Fibroblast of the aortic adventitia (primary cell): ENCODE data around the gene OPCML. TPM values are rescaled to one million over a fixed set of nuclear protein-coding genes. Genes with fewer than 3 reads are reported as not detected.

ENCODE experiments used
- DNase-seq: peaks from one replicate; pipeline ENCODE4 v3.0.0-alpha.2; 2010; ENCODE audit warnings: low read depth
- H3K4me3 ChIP-seq: 2 replicates; pipeline ENCODE4 v1.5.1; 2011; ENCODE audit warnings: low read depth, mild to moderate bottlenecking, control low read depth, low read length, moderate library complexity
- total RNA-seq: library from RNA; depleted of rRNA; stranded (reverse); fragments of >200 nt; gene quantifications from 2 replicates; pipeline ENCODE4 v1.2.3, GENCODE V29; 2012; ENCODE audit warnings: low replicate concordance
- TF ChIP-seq, protein P1 (sequence below): IDR thresholded peaks from 2 replicates; pipeline ENCODE4 v1.5.1; 2011; ENCODE audit warnings: mild to moderate bottlenecking, low read length, control low read depth, inconsistent platforms; ENCODE audit not compliant: insufficient read depth

OPCML gene
- total RNA-seq, 1 donor: 0.18 TPM

DNA sequence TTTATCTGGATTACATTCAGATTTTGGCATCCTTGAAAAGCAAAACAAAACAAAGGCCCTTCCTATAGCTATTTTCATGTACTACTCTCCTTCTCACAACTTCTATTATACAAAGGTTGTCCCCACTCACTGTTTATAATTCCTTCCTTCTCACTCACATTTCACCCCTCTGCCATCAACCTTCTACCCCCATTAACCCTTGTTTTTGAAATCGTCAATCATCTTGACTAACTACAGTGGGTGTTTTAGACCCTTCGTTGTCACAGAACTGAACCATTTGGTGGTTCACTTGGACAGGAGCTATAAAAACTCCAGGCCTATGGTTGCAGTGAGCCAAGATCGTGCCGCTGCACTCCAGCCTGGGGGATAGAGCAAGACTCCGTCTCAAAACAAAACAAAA, 639.4 kb downstream of the OPCML start:
- no peak overlapping the region for H3K4me3 ChIP-seq
- TF ChIP-seq, protein P1, sequence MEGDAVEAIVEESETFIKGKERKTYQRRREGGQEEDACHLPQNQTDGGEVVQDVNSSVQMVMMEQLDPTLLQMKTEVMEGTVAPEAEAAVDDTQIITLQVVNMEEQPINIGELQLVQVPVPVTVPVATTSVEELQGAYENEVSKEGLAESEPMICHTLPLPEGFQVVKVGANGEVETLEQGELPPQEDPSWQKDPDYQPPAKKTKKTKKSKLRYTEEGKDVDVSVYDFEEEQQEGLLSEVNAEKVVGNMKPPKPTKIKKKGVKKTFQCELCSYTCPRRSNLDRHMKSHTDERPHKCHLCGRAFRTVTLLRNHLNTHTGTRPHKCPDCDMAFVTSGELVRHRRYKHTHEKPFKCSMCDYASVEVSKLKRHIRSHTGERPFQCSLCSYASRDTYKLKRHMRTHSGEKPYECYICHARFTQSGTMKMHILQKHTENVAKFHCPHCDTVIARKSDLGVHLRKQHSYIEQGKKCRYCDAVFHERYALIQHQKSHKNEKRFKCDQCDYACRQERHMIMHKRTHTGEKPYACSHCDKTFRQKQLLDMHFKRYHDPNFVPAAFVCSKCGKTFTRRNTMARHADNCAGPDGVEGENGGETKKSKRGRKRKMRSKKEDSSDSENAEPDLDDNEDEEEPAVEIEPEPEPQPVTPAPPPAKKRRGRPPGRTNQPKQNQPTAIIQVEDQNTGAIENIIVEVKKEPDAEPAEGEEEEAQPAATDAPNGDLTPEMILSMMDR: no peak
- no peak for DNase-seq

GRCh38 chr11:132888226-132888625, 644.1 kb downstream of the OPCML start:
- TF ChIP-seq, protein P1: no peak
- no peak overlapping the region for H3K4me3 ChIP-seq

GRCh38 chr11:132886335-132886734, 646.0 kb downstream of the OPCML start:
- TF ChIP-seq, protein P1: no peak
- no peak for DNase-seq
- no peak overlapping the region for H3K4me3 ChIP-seq

More at GRCh38 chr11:132888226-132888625, 644.1 kb downstream of the OPCML start:
- DNase-seq: no peak

DNA sequence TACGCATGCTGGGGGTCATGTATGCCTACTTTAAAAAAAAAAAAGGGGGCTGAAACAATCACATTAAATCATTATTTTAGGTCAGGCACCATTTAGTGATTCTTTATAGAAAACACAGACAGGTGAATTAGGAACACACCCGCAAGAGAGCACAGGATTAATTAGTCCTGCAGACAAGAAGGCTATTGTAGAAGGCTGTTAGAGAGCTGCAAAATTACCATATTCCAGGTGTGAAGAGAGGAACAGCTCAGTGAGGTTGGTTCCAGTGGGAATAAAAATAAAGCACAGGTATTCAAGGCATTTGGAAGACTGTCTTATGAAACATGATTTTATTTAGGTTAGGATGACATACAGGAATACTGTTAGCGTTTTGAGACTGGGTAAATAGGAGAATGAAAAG, 649.1 kb downstream of the OPCML start:
- no peak for DNase-seq
- H3K4me3 ChIP-seq: no peak overlapping the region
- TF ChIP-seq, protein P1: no peak

GRCh38 chr11:132881622-132882021, 650.7 kb downstream of the OPCML start:
- H3K4me3 ChIP-seq: no peak overlapping the region

DNA sequence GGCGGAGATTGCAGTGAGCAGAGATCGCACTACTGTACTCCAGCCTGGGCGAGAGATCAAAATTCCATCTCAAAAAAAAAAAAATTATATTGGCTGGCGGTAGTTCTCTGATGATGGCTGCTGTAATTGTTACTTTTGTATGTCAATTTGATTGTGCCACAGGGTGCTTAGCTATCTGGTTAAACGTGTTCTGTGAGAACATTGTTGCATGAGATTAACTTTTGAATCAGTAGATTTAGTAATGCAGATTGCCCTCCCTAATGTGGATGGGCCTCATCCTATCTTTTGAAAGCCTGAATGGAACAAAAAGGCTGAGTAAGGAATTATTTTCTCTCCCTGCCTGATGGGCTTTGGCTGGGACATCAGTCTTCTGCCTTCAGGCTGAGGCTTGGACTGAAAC, 654.2 kb downstream of the OPCML start:
- TF ChIP-seq, protein P1: no peak
- no peak for DNase-seq
- no peak overlapping the region for H3K4me3 ChIP-seq

More at GRCh38 chr11:132881622-132882021, 650.7 kb downstream of the OPCML start:
- TF ChIP-seq, protein P1: no peak
- DNase-seq: no peak

DNA sequence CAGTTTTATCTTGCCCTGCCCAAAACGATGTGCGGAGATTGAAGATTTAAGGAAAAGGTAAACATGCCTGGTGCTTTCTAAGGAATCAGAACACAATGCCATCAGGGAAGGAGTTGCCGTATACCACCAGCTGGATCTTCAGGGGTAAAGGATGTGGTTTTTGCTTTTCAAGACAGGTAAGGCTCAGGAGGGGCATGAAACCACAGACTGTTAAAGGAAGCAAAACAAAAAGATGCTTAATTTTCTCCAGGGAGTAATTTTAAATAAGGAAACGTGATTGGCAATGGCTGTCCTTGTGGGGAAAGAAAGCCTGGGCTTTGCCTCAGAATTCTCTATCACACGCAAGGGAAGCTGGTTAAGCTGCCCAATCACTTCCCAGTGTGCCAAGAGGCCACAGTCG, 655.6 kb downstream of the OPCML start:
- no peak for DNase-seq
- H3K4me3 ChIP-seq: no peak overlapping the region
- TF ChIP-seq, protein P1: no peak
